Breast epithelium (tissue), 3 donors: Measurements from ENCODE around the gene EIPR1.

Source experiments
- POLR2A ChIP-seq: fragments of 450-650 bp; IDR thresholded peaks from one replicate; pipeline ENCODE4 v1.6.1; 2016; ENCODE audit warnings: antibody characterized with exemption, mild to moderate bottlenecking, moderate library complexity
- POLR2AphosphoS5 ChIP-seq, 3 donors: sonication (generic); formaldehyde crosslinking; IDR thresholded peaks; one replicate each; pipeline ENCODE4 v1.6.1; 2017; ENCODE audit warnings: antibody characterized with exemption in 3 of 3
- TF ChIP-seq, protein P1 (sequence below), 3 donors: fragments of 450-650 bp; IDR thresholded peaks; one replicate each; pipeline ENCODE4 v1.5.1; 2016 to 2017; ENCODE audit warnings: antibody characterized with exemption in 3 of 3, mild to moderate bottlenecking in 3 of 3, moderate library complexity in 3 of 3

- TF ChIP-seq, protein P1, sequence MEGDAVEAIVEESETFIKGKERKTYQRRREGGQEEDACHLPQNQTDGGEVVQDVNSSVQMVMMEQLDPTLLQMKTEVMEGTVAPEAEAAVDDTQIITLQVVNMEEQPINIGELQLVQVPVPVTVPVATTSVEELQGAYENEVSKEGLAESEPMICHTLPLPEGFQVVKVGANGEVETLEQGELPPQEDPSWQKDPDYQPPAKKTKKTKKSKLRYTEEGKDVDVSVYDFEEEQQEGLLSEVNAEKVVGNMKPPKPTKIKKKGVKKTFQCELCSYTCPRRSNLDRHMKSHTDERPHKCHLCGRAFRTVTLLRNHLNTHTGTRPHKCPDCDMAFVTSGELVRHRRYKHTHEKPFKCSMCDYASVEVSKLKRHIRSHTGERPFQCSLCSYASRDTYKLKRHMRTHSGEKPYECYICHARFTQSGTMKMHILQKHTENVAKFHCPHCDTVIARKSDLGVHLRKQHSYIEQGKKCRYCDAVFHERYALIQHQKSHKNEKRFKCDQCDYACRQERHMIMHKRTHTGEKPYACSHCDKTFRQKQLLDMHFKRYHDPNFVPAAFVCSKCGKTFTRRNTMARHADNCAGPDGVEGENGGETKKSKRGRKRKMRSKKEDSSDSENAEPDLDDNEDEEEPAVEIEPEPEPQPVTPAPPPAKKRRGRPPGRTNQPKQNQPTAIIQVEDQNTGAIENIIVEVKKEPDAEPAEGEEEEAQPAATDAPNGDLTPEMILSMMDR (IDR thresholded peaks at IDR 0.05): no peak
- TF ChIP-seq POLR2AphosphoS5 (IDR thresholded peaks at IDR 0.05) (no peak), POLR2A (no peak)
These were observed 237.7 kb downstream of the EIPR1 start for GRCh38 chr2:3139906-3140305.
